ENCODE measurements around the gene DENND1C.

DENND1C gene

GRCh38 chr19:6476155-6476895, 5.3 kb downstream of the DENND1C start:
- DNase-seq, result peak; percentile 59

- DNase-seq, result no peak
Observed at GRCh38 chr19:6475321-6476108, 6.1 kb downstream of the DENND1C start.

- DNase-seq, result no peak
Observed at GRCh38 chr19:6473647-6474046, 7.9 kb downstream of the DENND1C start.

GRCh38 chr19:6472713-6473112, 8.9 kb downstream of the DENND1C start:
- DNase-seq, result no peak

- no peak for DNase-seq
Observed at GRCh38 chr19:6471076-6471475, 10.5 kb downstream of the DENND1C start.

- no peak for DNase-seq
Observed at GRCh38 chr19:6470173-6470572, 11.4 kb downstream of the DENND1C start.

GRCh38 chr19:6467384-6467783, 14.2 kb downstream of the DENND1C start:
- DNase-seq, result no peak

GRCh38 chr19:6466526-6467248, 14.9 kb downstream of the DENND1C start:
- no peak for DNase-seq

GRCh38 chr19:6465663-6466062, 15.9 kb downstream of the DENND1C start:
- DNase-seq, result no peak

GRCh38 chr19:6465006-6465405, 16.6 kb downstream of the DENND1C start:
- no peak for DNase-seq

- no peak for DNase-seq
Observed at GRCh38 chr19:6464070-6464873, 17.3 kb downstream of the DENND1C start, which contains the start of gene CRB3. Gene CRB3 (plus strand): TSS chr19:6464271. CDS start chr19:6464702, 431 bp downstream.

- peak; percentile 99 for DNase-seq
Observed at GRCh38 chr19:6460099-6460884, 21.3 kb downstream of the DENND1C start.

- peak; percentile 75 for DNase-seq
Observed at GRCh38 chr19:6459262-6460098, 22.1 kb downstream of the DENND1C start, which contains the start of gene SLC25A23. Gene SLC25A23 (minus strand): TSS chr19:6459792. CDS start chr19:6459628, 164 bp downstream.

- DNase-seq, result no peak
Observed at GRCh38 chr19:6458695-6459261, 22.8 kb downstream of the DENND1C start.

GRCh38 chr19:6457958-6458694, 23.5 kb downstream of the DENND1C start:
- DNase-seq, result peak; percentile 20

GRCh38 chr19:6455924-6456323, 25.7 kb downstream of the DENND1C start:
- DNase-seq, result no peak

GRCh38 chr19:6453951-6454565, 27.5 kb downstream of the DENND1C start:
- DNase-seq, result no peak

GRCh38 chr19:6452899-6453298, 28.7 kb downstream of the DENND1C start:
- DNase-seq, result no peak

GRCh38 chr19:6452223-6452614, 29.4 kb downstream of the DENND1C start:
- DNase-seq, result no peak

Measured in hematopoietic multipotent progenitor cell treated with erythropoietin and hydrocortisone succinate and interleukin-3 and kit ligand, for 4 days (in vitro differentiated cells).